HG02943 (cell line): Measurements from ENCODE around the gene YPEL5.

Experiments used
- ATAC-seq: cut with Tn5 transposase; IDR thresholded peaks from one replicate; pipeline ENCODE4 v1.9.1; 2021; ENCODE audit warnings: mild to moderate bottlenecking, low read depth, moderate library complexity; ENCODE audit not compliant: unreplicated experiment

Gene YPEL5

DNA sequence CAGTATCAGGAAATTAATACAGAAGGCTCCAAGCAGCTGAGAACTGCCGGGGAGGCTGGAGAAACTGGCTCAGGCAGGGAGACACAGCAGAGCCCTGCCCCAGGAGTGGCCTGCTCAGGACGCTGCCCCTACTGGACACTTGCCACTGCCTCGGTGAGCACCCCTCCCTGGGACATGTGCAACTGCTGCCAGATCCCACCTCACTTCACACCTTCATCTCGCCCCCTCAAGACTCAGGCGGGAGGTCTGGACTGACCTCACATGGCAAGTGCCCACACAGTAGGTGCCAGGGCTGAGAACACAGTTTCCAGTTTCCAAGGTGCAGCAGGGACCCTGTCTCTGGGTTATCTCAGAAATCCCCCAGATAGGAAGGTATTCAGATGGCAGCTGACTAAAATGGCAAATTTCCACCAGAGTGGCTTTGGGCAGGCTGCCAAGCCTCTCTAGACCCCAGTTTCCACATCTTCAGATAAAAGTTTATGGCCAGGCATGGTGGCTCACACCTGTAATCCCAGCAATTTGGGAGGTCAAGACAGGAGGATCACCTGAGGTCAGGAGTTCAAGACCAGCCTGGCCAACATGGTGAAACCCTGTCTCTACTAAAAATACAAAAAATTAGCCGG lies 50.9 kb downstream of the YPEL5 start:
- ATAC-seq, result no peak

DNA sequence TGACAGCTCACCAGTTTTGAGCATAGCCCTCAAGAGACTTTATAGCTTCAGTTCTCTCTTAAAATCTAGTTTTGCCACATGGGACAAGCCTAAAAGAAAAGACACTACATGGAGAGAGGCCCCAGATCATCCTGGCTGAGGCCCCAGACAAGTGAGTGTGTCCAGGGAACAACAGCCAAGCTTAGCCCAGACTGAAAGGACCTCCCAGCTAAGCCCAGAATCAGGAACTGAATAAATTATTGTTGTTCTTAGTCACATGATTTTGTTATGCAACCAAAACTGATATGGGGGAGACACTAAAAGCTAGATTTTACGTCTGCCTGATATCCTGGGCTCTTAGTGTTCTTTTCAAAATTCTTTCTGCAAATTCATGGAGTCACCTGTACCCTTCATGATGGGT lies 55.2 kb downstream of the YPEL5 start:
- ATAC-seq, result no peak

DNA sequence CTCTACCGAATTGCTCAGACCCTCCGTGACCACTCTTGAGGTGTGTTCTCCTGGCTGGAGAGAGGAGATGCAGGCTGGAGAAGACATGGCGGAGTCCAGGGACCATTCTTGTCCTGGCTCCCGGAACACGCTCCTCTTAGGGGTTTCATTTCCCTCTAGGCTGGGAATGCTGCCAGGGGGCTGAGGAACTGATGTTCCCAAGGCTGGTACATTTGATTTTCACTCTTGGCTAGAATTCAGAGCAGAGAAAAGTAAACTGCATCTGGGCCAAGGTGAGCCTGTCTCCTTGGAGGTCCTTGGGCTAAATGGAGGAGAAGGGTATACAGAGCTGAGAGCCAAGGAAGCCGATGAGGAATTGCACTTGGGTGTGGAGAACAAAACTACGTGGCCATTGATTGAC lies 56.3 kb downstream of the YPEL5 start:
- no peak for ATAC-seq

DNA sequence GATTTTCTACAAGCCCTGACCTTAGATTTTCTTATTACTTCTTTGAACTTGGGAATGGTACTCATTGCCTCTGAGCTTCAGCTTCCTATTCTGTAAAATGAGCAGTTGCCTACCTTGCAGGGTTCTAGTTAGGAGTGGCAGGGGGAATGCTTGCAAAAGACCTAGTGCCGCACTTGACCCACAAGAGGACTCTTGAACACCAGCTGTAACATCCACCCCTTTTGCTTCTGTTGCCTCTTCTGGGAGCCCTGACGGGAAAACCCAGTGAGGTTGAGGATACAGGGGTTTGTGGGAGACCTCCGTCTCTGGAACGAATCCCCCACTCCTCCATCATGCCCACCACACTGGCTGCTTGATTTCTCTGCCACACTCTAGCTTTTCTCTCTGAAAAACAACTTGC lies 57.5 kb downstream of the YPEL5 start:
- ATAC-seq, result no peak

DNA sequence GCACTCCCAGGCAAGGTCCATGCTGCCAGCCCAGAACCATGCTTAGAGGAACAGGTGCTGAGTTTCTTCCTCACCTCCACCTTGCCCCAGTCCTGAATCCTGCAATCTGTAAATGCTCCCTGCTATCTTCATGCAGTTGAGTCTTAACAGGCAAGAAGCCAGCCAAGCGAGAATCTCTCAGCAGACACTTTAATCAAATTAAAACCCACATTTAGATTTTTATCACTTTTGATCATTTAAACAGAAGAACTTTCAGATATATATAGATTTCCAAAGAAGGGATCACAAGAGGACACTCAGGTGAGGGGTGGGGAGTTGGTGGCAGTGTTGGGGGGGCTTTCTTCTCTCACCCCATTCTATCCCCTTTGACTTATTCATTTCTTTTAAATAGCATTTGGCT lies 58.6 kb downstream of the YPEL5 start:
- ATAC-seq, result no peak

DNA sequence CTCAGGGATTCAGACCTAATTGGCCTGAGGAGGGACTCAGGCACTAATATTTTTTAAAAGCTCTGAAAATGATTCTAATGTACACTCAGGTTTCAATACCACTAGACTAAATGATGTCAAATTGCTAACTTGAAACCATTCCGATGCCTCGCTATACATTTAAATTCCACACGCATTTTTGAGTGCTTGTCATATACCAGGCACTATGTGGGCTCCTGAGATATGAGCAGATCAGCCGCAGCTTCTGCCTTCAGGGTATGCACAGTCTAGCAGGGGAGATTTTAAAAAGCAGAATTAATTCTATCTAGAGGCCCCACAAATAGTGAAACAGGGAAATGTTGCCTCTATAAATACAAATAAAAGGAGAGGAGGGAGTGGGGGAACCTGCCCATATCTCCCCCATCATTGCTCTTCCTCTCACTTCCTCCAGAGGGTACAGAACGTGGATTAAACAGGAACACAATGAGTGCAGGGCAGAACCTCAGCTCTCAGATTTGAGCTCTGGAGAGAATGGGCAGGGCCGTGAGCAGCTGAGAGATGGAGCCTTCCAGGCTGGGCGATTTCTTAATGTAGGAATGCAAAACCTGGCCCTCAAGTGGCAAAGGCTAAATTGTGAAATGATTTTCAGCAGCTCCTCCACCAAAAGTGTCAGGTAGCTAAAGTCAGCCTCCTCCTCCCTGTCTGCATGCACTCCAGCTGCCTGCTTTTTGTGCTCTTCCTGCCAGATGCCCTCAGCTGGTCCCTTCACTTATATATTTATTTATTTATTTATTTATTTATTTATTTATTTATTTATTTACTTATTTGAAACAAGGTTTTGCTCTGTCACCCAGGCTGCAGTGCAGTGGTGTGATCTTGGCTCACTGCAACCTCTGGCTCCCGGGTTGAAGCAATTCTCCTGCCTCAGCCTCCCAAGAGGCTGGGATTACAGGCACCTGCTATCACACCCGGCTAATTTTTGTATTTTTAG lies 59.9 kb downstream of the YPEL5 start:
- no peak for ATAC-seq

DNA sequence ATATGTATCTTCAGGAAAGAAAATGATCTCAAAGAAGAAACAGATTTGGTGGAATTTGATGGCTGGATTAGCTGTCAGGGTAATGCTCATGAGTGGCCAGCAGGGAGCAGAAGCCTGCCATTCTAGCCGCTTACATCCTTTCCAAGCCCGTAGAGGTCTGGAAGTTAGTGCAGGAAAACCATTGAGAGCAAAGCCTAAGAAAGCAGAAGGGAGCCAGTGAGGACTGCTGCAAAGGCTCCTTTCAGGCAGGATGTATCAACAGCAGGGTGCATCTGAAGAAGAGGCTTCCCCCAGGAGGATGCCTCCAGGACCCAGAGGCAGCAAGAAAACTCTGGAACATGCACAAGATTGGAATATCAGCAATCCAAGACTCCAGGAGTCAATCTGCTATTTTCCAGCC lies 61.6 kb downstream of the YPEL5 start:
- ATAC-seq, result no peak

DNA sequence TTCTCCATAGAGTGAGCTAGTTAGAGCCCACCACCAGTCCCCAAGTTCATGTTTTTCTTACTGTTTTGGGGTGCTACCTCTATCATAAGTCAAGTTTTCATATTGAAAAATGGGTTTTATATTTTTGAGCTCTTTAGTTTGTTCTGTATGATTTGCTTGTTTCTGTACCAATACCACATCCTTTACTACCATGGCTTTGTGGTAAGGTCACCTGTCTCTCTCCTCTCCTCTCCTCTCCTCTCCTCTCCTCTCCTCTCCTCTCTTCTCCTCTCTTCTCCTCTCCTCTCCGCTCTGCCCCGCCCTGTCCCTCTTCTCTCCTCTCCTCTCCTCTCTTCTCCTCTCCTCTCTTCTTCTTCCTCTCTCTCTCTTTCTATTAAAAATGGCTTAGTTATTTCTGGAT lies 62.4 kb downstream of the YPEL5 start:
- ATAC-seq, result no peak
